H1 (cell line): ENCODE results near the gene AWAT1. TPM values are rescaled to one million over a fixed set of nuclear protein-coding genes. Genes with fewer than 3 reads are reported as not detected.

Experiments
- CTCF ChIA-PET: fragments of 300-600 bp; sonication (Branson Sonifier 250); formaldehyde crosslinking; loops from one replicate; lab custom pipeline; 2021; ENCODE audit not compliant: partially characterized antibody; lab: Charles Lee
- POLR2A ChIA-PET: fragments of 300-600 bp; sonication (Branson Sonifier 250); formaldehyde crosslinking; loops from one replicate; lab custom pipeline; 2021; ENCODE audit warnings: inconsistent platforms; ENCODE audit not compliant: partially characterized antibody; lab: Charles Lee
- DNase-seq, 2 experiments: peaks; one replicate each; pipeline versions ENCODE4 v3.0.0 to v3.0.0-alpha.2; 2010 to 2022; ENCODE audit warnings: low spot score in 2 of 2, low read depth in 1 of 2, mixed read lengths in 1 of 2
- FAIRE-seq: peaks from 2 replicates; lab custom pipeline; 2011; peaks lifted over from hg19 to GRCh38; lab: Jason Lieb, UNC
- H2AFZ ChIP-seq: 2 replicates; pipeline ENCODE4 v1.8.1; 2012; ENCODE audit warnings: low read length, inconsistent platforms
- H2AK5ac ChIP-seq: 2 replicates; pipeline ENCODE4 v1.6.1; 2013; ENCODE audit warnings: low read depth, low read length
- H2BK120ac ChIP-seq: replicated peaks from 2 replicates; pipeline ENCODE3; 2013; ENCODE audit warnings: low read depth, low read length, inconsistent platforms
- H2BK12ac ChIP-seq: 2 replicates; pipeline ENCODE4 v1.6.1; 2013; ENCODE audit warnings: low read depth, low read length
- H2BK15ac ChIP-seq: 2 replicates; pipeline ENCODE4 v1.6.1; 2013; ENCODE audit warnings: low read length
- H2BK20ac ChIP-seq: 2 replicates; pipeline ENCODE4 v1.6.1; 2013; ENCODE audit warnings: low read length
- H2BK5ac ChIP-seq: 2 replicates; pipeline ENCODE4 v1.6.1; 2013; ENCODE audit warnings: low read depth, low read length
- H3K14ac ChIP-seq: 2 replicates; pipeline ENCODE4 v1.6.1; 2013; ENCODE audit warnings: inconsistent platforms; ENCODE audit not compliant: insufficient read length
- H3K18ac ChIP-seq: 2 replicates; pipeline ENCODE4 v1.6.1; 2013; ENCODE audit warnings: low read length; ENCODE audit errors: extremely low read depth
- H3K23ac ChIP-seq: 2 replicates; pipeline ENCODE4 v1.6.1; 2013; ENCODE audit warnings: inconsistent platforms; ENCODE audit not compliant: insufficient read length
- H3K23me2 ChIP-seq: 2 replicates; pipeline ENCODE4 v1.6.1; 2013; ENCODE audit warnings: low read depth, low read length
- H3K27ac ChIP-seq: 2 replicates; pipeline ENCODE4 v1.6.1; 2011; ENCODE audit warnings: low read depth, low read length, inconsistent platforms
- H3K27me3 ChIP-seq, 4 experiments: replicated peaks in 1 of 4; 1 replicate in 1 of 4; 2 replicates in 3 of 4; pipeline versions ENCODE4 v1.6.1 to v1.8.1; 2011 to 2013; ENCODE audit warnings: low read length in 3 of 4, mild to moderate bottlenecking in 3 of 4, inconsistent platforms in 2 of 4, mixed read lengths in 2 of 4, moderate library complexity in 1 of 4; ENCODE audit not compliant: control insufficient read depth in 3 of 4, insufficient read depth in 3 of 4; ENCODE audit errors: extremely low read depth in 1 of 4
- H3K36me3 ChIP-seq, 4 experiments: 2 replicates each; pipeline versions ENCODE4 v1.6.1 to v1.8.1; 2011 to 2013; ENCODE audit warnings: mild to moderate bottlenecking in 4 of 4, low read length in 3 of 4, moderate library complexity in 2 of 4, control low read depth in 1 of 4, inconsistent platforms in 1 of 4; ENCODE audit not compliant: insufficient read depth in 4 of 4, control insufficient read depth in 2 of 4
- H3K4ac ChIP-seq: replicated peaks from 2 replicates; pipeline ENCODE3; 2013; ENCODE audit warnings: low read length, low read depth, mixed read lengths, inconsistent platforms; ENCODE audit not compliant: insufficient read length
- H3K4me1 ChIP-seq, 4 experiments: replicated peaks in 1 of 4; 1 replicate in 1 of 4; 2 replicates in 3 of 4; pipeline versions ENCODE4 v1.6.1 to v1.8.1; 2011 to 2013; ENCODE audit warnings: low read length in 3 of 4, inconsistent platforms in 2 of 4, mixed read lengths in 1 of 4; ENCODE audit not compliant: insufficient read depth in 4 of 4, control insufficient read depth in 3 of 4
- H3K4me2 ChIP-seq, 2 experiments: 2 replicates each; pipeline versions ENCODE4 v1.6.1 to v1.8.1; 2011 to 2013; ENCODE audit warnings: low read depth in 2 of 2, low read length in 2 of 2, control low read depth in 1 of 2, inconsistent platforms in 1 of 2, mild to moderate bottlenecking in 1 of 2; ENCODE audit not compliant: insufficient read depth in 1 of 2
- H3K4me3 ChIP-seq, 4 experiments: fragments of 200-600, 300-600 bp in 1 of 4; sonication (generic), shearing (Covaris generic), sonication (Bioruptor Twin) in 1 of 4; 2 replicates each; pipeline versions ENCODE4 v1.5.1 to v1.8.1; 2011 to 2016; ENCODE audit warnings: low read length in 4 of 4, low read depth in 3 of 4, control low read depth in 2 of 4, inconsistent platforms in 2 of 4, mild to moderate bottlenecking in 2 of 4, mixed read lengths in 1 of 4, moderate library complexity in 1 of 4; ENCODE audit not compliant: insufficient read depth in 2 of 4; ENCODE audit errors: extremely low read depth in 1 of 4
- H3K56ac ChIP-seq: replicated peaks from 2 replicates; pipeline ENCODE3; 2013; ENCODE audit warnings: low read depth, mild to moderate bottlenecking, mixed read lengths, low read length, inconsistent platforms; ENCODE audit not compliant: insufficient read length
- H3K79me1 ChIP-seq: 2 replicates; pipeline ENCODE4 v1.6.1; 2013; ENCODE audit warnings: low read depth, low read length, control low read depth
- H3K79me2 ChIP-seq, 2 experiments: 2 replicates each; pipeline versions ENCODE4 v1.6.1 to v1.8.1; 2012 to 2013; ENCODE audit warnings: low read length in 2 of 2, mild to moderate bottlenecking in 2 of 2, inconsistent platforms in 1 of 2; ENCODE audit not compliant: insufficient read depth in 2 of 2, control insufficient read depth in 1 of 2
- H3K9ac ChIP-seq, 4 experiments: replicated peaks in 1 of 4; 1 replicate in 1 of 4; 2 replicates in 3 of 4; pipeline versions ENCODE4 v1.6.1 to v1.8.1; 2011 to 2013; ENCODE audit warnings: low read depth in 3 of 4, low read length in 3 of 4, control low read depth in 2 of 4, mild to moderate bottlenecking in 2 of 4, moderate library complexity in 2 of 4, inconsistent platforms in 1 of 4; ENCODE audit errors: extremely low read depth in 1 of 4
- H3K9me3 ChIP-seq, 2 experiments: 2 replicates each; pipeline versions ENCODE4 v1.6.1 to v1.8.1; 2012 to 2013; ENCODE audit warnings: mild to moderate bottlenecking in 2 of 2, moderate library complexity in 2 of 2, control low read depth in 1 of 2, inconsistent platforms in 1 of 2, low read depth in 1 of 2, low read length in 1 of 2, mixed read lengths in 1 of 2; ENCODE audit not compliant: insufficient read depth in 2 of 2
- H4K20me1 ChIP-seq, 2 experiments: replicated peaks in 1 of 2; 2 replicates each; pipeline versions ENCODE3 to v1.8.1; 2011 to 2013; ENCODE audit warnings: inconsistent platforms in 2 of 2, low read length in 2 of 2, mild to moderate bottlenecking in 1 of 2; ENCODE audit not compliant: insufficient read depth in 2 of 2, control insufficient read depth in 1 of 2
- H4K5ac ChIP-seq: 2 replicates; pipeline ENCODE4 v1.6.1; 2013; ENCODE audit warnings: low read length, low read depth, mixed read lengths, inconsistent platforms; ENCODE audit not compliant: insufficient read length
- H4K8ac ChIP-seq: 2 replicates; pipeline ENCODE4 v1.8.0; 2013; ENCODE audit warnings: mild to moderate bottlenecking, moderate library complexity, low read length, inconsistent platforms; ENCODE audit not compliant: insufficient read depth; ENCODE audit errors: extremely low read depth
- H4K91ac ChIP-seq: replicated peaks from 2 replicates; pipeline ENCODE3; 2013; ENCODE audit warnings: low read length, mixed read lengths, inconsistent platforms; ENCODE audit not compliant: insufficient read length
- BCL11A ChIP-seq, 2 experiments: IDR thresholded peaks; one replicate each; pipeline ENCODE4 v1.6.1; 2011; ENCODE audit warnings: low read depth in 2 of 2, low read length in 2 of 2, mild to moderate bottlenecking in 2 of 2
- GABPA ChIP-seq: IDR thresholded peaks from 2 replicates; pipeline ENCODE4 v1.6.1; 2011; ENCODE audit warnings: mild to moderate bottlenecking, low read length, moderate library complexity, borderline replicate concordance; ENCODE audit not compliant: insufficient read depth
- HDAC6 ChIP-seq: IDR thresholded peaks from one replicate; pipeline ENCODE4 v1.7.1; 2012; ENCODE audit warnings: low read depth, mild to moderate bottlenecking, inconsistent platforms, low read length, moderate library complexity
- KDM1A ChIP-seq: fragments of 200-600, 300-600 bp; sonication (generic); IDR thresholded peaks from 2 replicates; pipeline ENCODE4 v1.7.1; 2016; ENCODE audit warnings: mild to moderate bottlenecking, low read length, borderline replicate concordance
- KDM4A ChIP-seq: IDR thresholded peaks from one replicate; pipeline ENCODE4 v1.7.1; 2012; ENCODE audit warnings: low read depth, mild to moderate bottlenecking, moderate library complexity, low read length, inconsistent platforms; ENCODE audit not compliant: severe bottlenecking
- MAFK ChIP-seq: IDR thresholded peaks from 2 replicates; pipeline ENCODE4 v1.6.1; 2012; ENCODE audit warnings: low read depth, mild to moderate bottlenecking, improper control_type of control experiment, low read length
- NANOG ChIP-seq: IDR thresholded peaks from 2 replicates; pipeline ENCODE4 v1.6.1; 2011; ENCODE audit warnings: low read length, low read depth, mild to moderate bottlenecking, inconsistent platforms; ENCODE audit not compliant: insufficient read depth, poor library complexity, severe bottlenecking
- PHF8 ChIP-seq: fragments of 200-600 bp; sonication (generic); conservative IDR thresholded peaks from 2 replicates; pipeline ENCODE4 v1.7.1; 2012; ENCODE audit warnings: low read depth, mild to moderate bottlenecking, inconsistent platforms, low read length, moderate library complexity
- POLR2A ChIP-seq, 2 experiments: IDR thresholded peaks; 1 replicate in 1 of 2; 2 replicates in 1 of 2; pipeline ENCODE4 v1.6.1; 2011; ENCODE audit warnings: low read depth in 2 of 2, low read length in 2 of 2, mild to moderate bottlenecking in 2 of 2; ENCODE audit errors: control extremely low read depth in 1 of 2
- POLR2AphosphoS5 ChIP-seq: IDR thresholded peaks from 2 replicates; pipeline ENCODE4 v1.6.1; 2011; ENCODE audit warnings: low read depth, low read length
- POU5F1 ChIP-seq: IDR thresholded peaks from 2 replicates; pipeline ENCODE4 v1.6.1; 2011; ENCODE audit warnings: low read depth, mild to moderate bottlenecking, low read length, moderate library complexity
- RFX5 ChIP-seq: IDR thresholded peaks from 2 replicates; pipeline ENCODE4 v1.6.1; 2011; ENCODE audit warnings: low read depth, low read length, improper control_type of control experiment, borderline replicate concordance
- RNF2 ChIP-seq: fragments of 200-900, 300-1000 bp; sonication (generic); IDR thresholded peaks from 2 replicates; pipeline ENCODE4 v1.7.1; 2016; ENCODE audit warnings: borderline replicate concordance, low read depth, mild to moderate bottlenecking, antibody characterized with exemption, low read length; ENCODE audit not compliant: poor library complexity, severe bottlenecking; ENCODE audit errors: missing control alignments
- SRF ChIP-seq: IDR thresholded peaks from 2 replicates; pipeline ENCODE4 v1.6.1; 2011; ENCODE audit warnings: mild to moderate bottlenecking, low read depth, low read length, moderate library complexity
- WGBS, 2 experiments: shearing (Covaris generic) in 1 of 2; methylation state at CpG; one replicate each; pipeline versions ENCODE4 v1.1.6 to v1.1.7; 2013 to 2015; ENCODE audit warnings: low lambda C conversion rate in 2 of 2, mixed read lengths in 2 of 2, inconsistent platforms in 1 of 2, low coverage in 1 of 2, missing lambda C conversion rate in 1 of 2; ENCODE audit not compliant: insufficient replicate concordance in 2 of 2, insufficient coverage in 1 of 2, insufficient read length in 1 of 2; ENCODE audit errors: extremely low coverage in 1 of 2, missing lambda C conversion rate in 1 of 2; 5-methylcytosine and 5-hydroxymethylcytosine counted together
- polyA plus RNA-seq, 7 experiments: library from polyadenylated mRNA; depleted of rRNA in 3 of 7; stranded (reverse) in 5 of 7; unstranded in 2 of 7; fragments of >200 nt in 5 of 7; fragments of 200-250 nt in 2 of 7; gene quantifications; 1 replicate in 5 of 7; 2 replicates in 1 of 7; 4 replicates in 1 of 7; pipeline versions ENCODE4 v1.2.1 to v1.2.3, GENCODE V29; 2011 to 2013; ENCODE audit warnings: missing spikeins in 2 of 7, mixed read lengths in 2 of 7
- total RNA-seq: library from RNA; stranded (reverse); fragmentation: NEBNext Ultra II Directional; extraction: Animal tissue kit (Norgen Biotek cat#: 25700); gene quantifications from 2 replicates; pipeline ENCODE4 v1.2.1, GENCODE V29; 2021

The AWAT1 gene
- total and polyA plus RNA-seq, 2 of the 8 experiments (the other 6 are each of a cell fraction or from before 2014, with no cell fraction given), result not detected

GRCh38 chrX:70280573-70280972 is 46.1 kb downstream of the AWAT1 start:
- Histone ChIP-seq H2BK20ac (no peak overlapping the region), H3K14ac (no peak overlapping the region), H2BK15ac (no peak overlapping the region), H2AFZ (no peak overlapping the region), H3K79me2 (no peaks in the 10 kb centered on the region), H3K4me2 (no peak overlapping the region), H3K4me3 (no peak overlapping the region), H2BK120ac (no peak overlapping the region), H2BK12ac (no peak overlapping the region), H3K4ac (no peak overlapping the region), H4K91ac (no peak overlapping the region), H3K23me2 (no peaks in the 10 kb centered on the region), H3K9ac (no peak overlapping the region), H3K56ac (no peak overlapping the region), H3K79me1 (no peaks in the 10 kb centered on the region), H2AK5ac (no peak overlapping the region), H3K18ac (no peak overlapping the region), H3K36me3 (no peaks in the 10 kb centered on the region), H3K27ac (no peak overlapping the region), H3K23ac (no peak overlapping the region), H3K9me3 (no peaks in the 10 kb centered on the region), H2BK5ac (no peak overlapping the region), H4K5ac (no peak overlapping the region), H4K20me1 (no peaks in the 10 kb centered on the region), H3K4me1 (no peaks in the 10 kb centered on the region), H3K27me3 (no peaks in the 10 kb centered on the region), H4K8ac (no peak overlapping the region)
- POLR2A ChIA-PET, result no interaction called here
- WGBS, 2 experiments, result 93% methylated on average over 3 of the region's 3 CpGs; no CpG with 5 or more reads in 1 of the 2 experiments
- FAIRE-seq (no peak), DNase-seq (no peak)
- CTCF ChIA-PET, result interaction anchor here (0.8 kb wide), 1 partner anchor 152 kb away, joined by 3 read pairs; no protein-coding TSS in a partner anchor
- TF ChIP-seq SRF (no peak), BCL11A (IDR thresholded peaks at IDR 0.05; ENCODE audit: low read depth in 2 of 2, low read length in 2 of 2) (no peak), KDM4A (no peak), RFX5 (no peak), POLR2A (IDR thresholded peaks at IDR 0.05; ENCODE audit: control extremely low read depth in 1 of 2, low read depth in 2 of 2, low read length in 2 of 2) (no peak), KDM1A (no peak), RNF2 (no peak), MAFK (no peak), PHF8 (no peak), POLR2AphosphoS5 (no peak), NANOG (no peak), POU5F1 (no peak), HDAC6 (no peak), GABPA (no peak)
